Measurements from ENCODE around the gene XPR1.

DNA sequence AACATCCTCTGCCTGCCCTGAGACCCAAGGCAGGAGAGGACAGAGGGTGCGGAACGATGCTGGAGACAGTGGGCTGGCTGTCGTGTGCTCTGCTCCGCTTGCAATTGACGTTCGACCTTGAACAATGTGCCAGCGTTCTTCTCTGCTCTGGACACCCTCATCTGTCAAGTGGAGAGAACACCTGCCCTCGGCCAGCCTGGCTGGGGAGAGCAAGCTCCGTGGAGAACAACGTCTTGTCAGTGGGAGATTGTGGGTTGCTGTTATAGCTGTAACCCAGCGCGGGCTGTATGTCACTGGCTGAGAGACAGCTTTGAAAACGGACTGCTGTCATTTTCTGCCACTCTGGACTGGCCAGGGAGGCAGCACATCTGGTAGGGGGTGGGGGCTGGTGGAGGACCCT is 295.5 kb downstream of the XPR1 start:
- TF ChIP-seq, protein P1, sequence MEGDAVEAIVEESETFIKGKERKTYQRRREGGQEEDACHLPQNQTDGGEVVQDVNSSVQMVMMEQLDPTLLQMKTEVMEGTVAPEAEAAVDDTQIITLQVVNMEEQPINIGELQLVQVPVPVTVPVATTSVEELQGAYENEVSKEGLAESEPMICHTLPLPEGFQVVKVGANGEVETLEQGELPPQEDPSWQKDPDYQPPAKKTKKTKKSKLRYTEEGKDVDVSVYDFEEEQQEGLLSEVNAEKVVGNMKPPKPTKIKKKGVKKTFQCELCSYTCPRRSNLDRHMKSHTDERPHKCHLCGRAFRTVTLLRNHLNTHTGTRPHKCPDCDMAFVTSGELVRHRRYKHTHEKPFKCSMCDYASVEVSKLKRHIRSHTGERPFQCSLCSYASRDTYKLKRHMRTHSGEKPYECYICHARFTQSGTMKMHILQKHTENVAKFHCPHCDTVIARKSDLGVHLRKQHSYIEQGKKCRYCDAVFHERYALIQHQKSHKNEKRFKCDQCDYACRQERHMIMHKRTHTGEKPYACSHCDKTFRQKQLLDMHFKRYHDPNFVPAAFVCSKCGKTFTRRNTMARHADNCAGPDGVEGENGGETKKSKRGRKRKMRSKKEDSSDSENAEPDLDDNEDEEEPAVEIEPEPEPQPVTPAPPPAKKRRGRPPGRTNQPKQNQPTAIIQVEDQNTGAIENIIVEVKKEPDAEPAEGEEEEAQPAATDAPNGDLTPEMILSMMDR (IDR thresholded peaks at IDR 0.05): no peak
- no peak for TF ChIP-seq POLR2AphosphoS5 (IDR thresholded peaks at IDR 0.05)
- no peak for TF ChIP-seq POLR2A (IDR thresholded peaks at IDR 0.05)
